ENCODE data around the gene GNS. TPM values are rescaled to one million over a fixed set of nuclear protein-coding genes. Genes with fewer than 3 reads are reported as not detected.

The GNS gene
- total and polyA plus RNA-seq, 10 of the 15 experiments (the other 5 are each of a cell fraction or from before 2014, with no cell fraction given) = 4.1 to 33.8 (median 19.1) TPM

GRCh38 chr12:64767495-64767894, 8.3 kb upstream of the GNS start:
- no TSS peak for BruUV-seq (replicated peaks)
- SMC1A ChIA-PET (ENCODE audit: uncharacterized antibody, unreplicated experiment) = no interaction called here
- H3K79me2 ChIP-seq (ENCODE audit: control insufficient read depth, insufficient read depth, low read length) = no peaks in the 10 kb centered on the region
- no peaks in the 10 kb centered on the region for H3K36me3 ChIP-seq (ENCODE audit: control insufficient read depth in 2 of 2, insufficient read depth in 2 of 2, low read length in 1 of 2)
- intact Hi-C loops (cut with micrococcal nuclease; ENCODE audit: unreplicated experiment) (no loop called here), in situ Hi-C loops (cut with MboI) (no loop called here)
- H3K4me3 ChIP-seq = no peak overlapping the region
- H3K4me1 ChIP-seq (ENCODE audit: control insufficient read depth, insufficient read depth, low read length) = no peaks in the 10 kb centered on the region
- CTCF ChIA-PET = interaction anchor here (1.1 kb wide), 1 partner anchor 72 kb away, joined by 3 read pairs; no protein-coding TSS in a partner anchor
- H3K27me3 ChIP-seq (replicated peaks in 1 of 2; ENCODE audit: control insufficient read depth in 2 of 2, insufficient read depth in 2 of 2, low read length in 1 of 2) = no peaks in the 10 kb centered on the region
- no peak overlapping the region for H2AFZ ChIP-seq (ENCODE audit: control insufficient read depth, low read depth, low read length)
- no peak overlapping the region for H3K9ac ChIP-seq (ENCODE audit: control insufficient read depth, insufficient read depth, low read length)
- 7% methylated on average over 2 of the region's 3 CpGs for whole genome bisulfite sequencing (ENCODE audit: insufficient coverage, insufficient replicate concordance, low lambda C conversion rate, missing lambda C conversion rate)
- RAD21 ChIA-PET (ENCODE audit: unreplicated experiment) = no interaction called here
- POLR2A ChIA-PET = no interaction called here
- ATAC-seq (no peak), DNase-seq (ENCODE audit: low read depth, low spot score) (no peak), FAIRE-seq (no peak)
- no peaks in the 10 kb centered on the region for H3K9me3 ChIP-seq (replicated peaks; ENCODE audit: control insufficient read depth, insufficient read depth, low read length)
- no peaks in the 10 kb centered on the region for H4K20me1 ChIP-seq (ENCODE audit: control insufficient read depth, insufficient read depth)
- H3K27ac ChIP-seq (ENCODE audit: control insufficient read depth, insufficient read depth) = no peak overlapping the region
- H3K4me2 ChIP-seq (ENCODE audit: control insufficient read depth, insufficient read depth) = no peak overlapping the region
- no peak for TF ChIP-seq USF2 (IDR thresholded peaks at IDR 0.05; ENCODE audit: borderline replicate concordance, low read depth, low read length)
- no peak for TF ChIP-seq YBX1 (IDR thresholded peaks at IDR 0.05)
- TF ChIP-seq BCLAF1 (IDR thresholded peaks at IDR 0.05) = no peak
- no peak for TF ChIP-seq ZBTB11 (CRISPR knock-in tag; IDR thresholded peaks at IDR 0.05)
- TF ChIP-seq HSF1 (IDR thresholded peaks at IDR 0.05; ENCODE audit: low read depth, low read length) = no peak
- no peak for TF ChIP-seq ZBTB40 (IDR thresholded peaks at IDR 0.05; ENCODE audit: borderline replicate concordance)
- no peak for TF ChIP-seq FOXM1 (IDR thresholded peaks at IDR 0.05; ENCODE audit: low read depth, low read length)
- TF ChIP-seq SIN3A (IDR thresholded peaks at IDR 0.05; ENCODE audit: low read depth, low read length) = no peak
- no peak for TF ChIP-seq FOS (IDR thresholded peaks at IDR 0.05; ENCODE audit: borderline replicate concordance, extremely low read depth, insufficient read length)
- TF ChIP-seq BACH1 (IDR thresholded peaks at IDR 0.05; ENCODE audit: borderline replicate concordance) = no peak
- no peak for TF ChIP-seq PAX5 (IDR thresholded peaks at IDR 0.05; ENCODE audit: borderline replicate concordance, low read depth, low read length)

Data from GM12878 (cell line).